Peyer's patch (tissue), 4 donors: ENCODE measurements around the gene KCNN3.

Source experiments
- POLR2A ChIP-seq, 2 donors: fragments of 450-650 bp; IDR thresholded peaks; one replicate each; pipeline ENCODE4 v1.5.1; 2017; ENCODE audit warnings: antibody characterized with exemption in 2 of 2, mild to moderate bottlenecking in 2 of 2, moderate library complexity in 2 of 2
- TF ChIP-seq, protein P1 (sequence below), 6 experiments: fragments of 450-650 bp in 4 of 6; fragments of 200-600 bp in 2 of 6; sonication (generic) in 1 of 6; IDR thresholded peaks; one replicate each; pipeline ENCODE4 v1.5.1; 2017 to 2019; ENCODE audit warnings: antibody characterized with exemption in 6 of 6, mild to moderate bottlenecking in 3 of 6, moderate library complexity in 1 of 6

DNA sequence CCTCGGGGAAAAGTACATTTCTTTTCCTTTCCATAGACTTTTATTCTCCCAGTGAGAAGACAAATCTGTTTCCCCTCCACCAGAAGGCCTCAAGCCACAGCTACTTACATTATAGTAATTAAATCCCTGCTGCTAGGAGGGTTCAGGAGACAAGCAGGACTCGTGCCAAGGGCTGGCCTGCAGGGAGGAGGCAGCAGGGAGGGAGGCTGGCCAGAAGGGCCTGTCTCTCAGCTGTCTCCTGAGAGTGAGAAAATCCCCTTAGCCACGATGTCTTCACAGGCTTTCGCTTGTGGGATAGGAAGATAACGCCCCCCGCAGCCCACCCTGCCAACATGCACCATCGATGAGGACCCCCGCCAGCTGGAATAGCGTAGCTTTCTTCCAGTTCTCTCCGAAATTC is 14.0 kb downstream of the KCNN3 start:
- TF ChIP-seq, protein P1, sequence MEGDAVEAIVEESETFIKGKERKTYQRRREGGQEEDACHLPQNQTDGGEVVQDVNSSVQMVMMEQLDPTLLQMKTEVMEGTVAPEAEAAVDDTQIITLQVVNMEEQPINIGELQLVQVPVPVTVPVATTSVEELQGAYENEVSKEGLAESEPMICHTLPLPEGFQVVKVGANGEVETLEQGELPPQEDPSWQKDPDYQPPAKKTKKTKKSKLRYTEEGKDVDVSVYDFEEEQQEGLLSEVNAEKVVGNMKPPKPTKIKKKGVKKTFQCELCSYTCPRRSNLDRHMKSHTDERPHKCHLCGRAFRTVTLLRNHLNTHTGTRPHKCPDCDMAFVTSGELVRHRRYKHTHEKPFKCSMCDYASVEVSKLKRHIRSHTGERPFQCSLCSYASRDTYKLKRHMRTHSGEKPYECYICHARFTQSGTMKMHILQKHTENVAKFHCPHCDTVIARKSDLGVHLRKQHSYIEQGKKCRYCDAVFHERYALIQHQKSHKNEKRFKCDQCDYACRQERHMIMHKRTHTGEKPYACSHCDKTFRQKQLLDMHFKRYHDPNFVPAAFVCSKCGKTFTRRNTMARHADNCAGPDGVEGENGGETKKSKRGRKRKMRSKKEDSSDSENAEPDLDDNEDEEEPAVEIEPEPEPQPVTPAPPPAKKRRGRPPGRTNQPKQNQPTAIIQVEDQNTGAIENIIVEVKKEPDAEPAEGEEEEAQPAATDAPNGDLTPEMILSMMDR (IDR thresholded peaks at IDR 0.05), result no peak
- no peak for TF ChIP-seq POLR2A (IDR thresholded peaks at IDR 0.05)
